WERI-Rb-1 (cell line): ENCODE measurements around the gene RPL7A.
"Not testable (repeated sequence)": the region's sequence is repeated elsewhere in the genome, so short reads cannot be mapped to it uniquely, and the experiment has no call there.

Experiments used
- DNase-seq: peaks from one replicate; pipeline ENCODE4 v3.0.0-alpha.2; 2020
- H3K27ac ChIP-seq: fragments of 250-450 bp; sonication (Bioruptor Pico); 2 replicates; pipeline ENCODE4 v1.5.1; 2020; ENCODE audit warnings: mild to moderate bottlenecking, moderate library complexity
- H3K27me3 ChIP-seq: fragments of 250-450 bp; sonication (Bioruptor Pico); 2 replicates; pipeline ENCODE4 v1.5.1; 2021; ENCODE audit warnings: mild to moderate bottlenecking, low read depth, moderate library complexity; ENCODE audit not compliant: insufficient read depth, severe bottlenecking
- H3K36me3 ChIP-seq: fragments of 250-450 bp; sonication (Bioruptor Pico); 2 replicates; pipeline ENCODE4 v1.5.1; 2020; ENCODE audit warnings: mild to moderate bottlenecking, moderate library complexity
- H3K4me3 ChIP-seq: 2 replicates; pipeline ENCODE4 v1.5.1; 2011; ENCODE audit warnings: low read depth, mild to moderate bottlenecking, control low read depth, low read length
- H3K9me3 ChIP-seq: fragments of 250-450 bp; sonication (Bioruptor Pico); 2 replicates; pipeline ENCODE4 v1.5.1; 2021; ENCODE audit warnings: mild to moderate bottlenecking, moderate library complexity; ENCODE audit not compliant: severe bottlenecking
- TF ChIP-seq, protein P1 (sequence below): IDR thresholded peaks from 2 replicates; pipeline ENCODE4 v1.5.1; 2011; ENCODE audit warnings: low read depth, mild to moderate bottlenecking, control low read depth, inconsistent platforms, low read length

RPL7A gene

DNA sequence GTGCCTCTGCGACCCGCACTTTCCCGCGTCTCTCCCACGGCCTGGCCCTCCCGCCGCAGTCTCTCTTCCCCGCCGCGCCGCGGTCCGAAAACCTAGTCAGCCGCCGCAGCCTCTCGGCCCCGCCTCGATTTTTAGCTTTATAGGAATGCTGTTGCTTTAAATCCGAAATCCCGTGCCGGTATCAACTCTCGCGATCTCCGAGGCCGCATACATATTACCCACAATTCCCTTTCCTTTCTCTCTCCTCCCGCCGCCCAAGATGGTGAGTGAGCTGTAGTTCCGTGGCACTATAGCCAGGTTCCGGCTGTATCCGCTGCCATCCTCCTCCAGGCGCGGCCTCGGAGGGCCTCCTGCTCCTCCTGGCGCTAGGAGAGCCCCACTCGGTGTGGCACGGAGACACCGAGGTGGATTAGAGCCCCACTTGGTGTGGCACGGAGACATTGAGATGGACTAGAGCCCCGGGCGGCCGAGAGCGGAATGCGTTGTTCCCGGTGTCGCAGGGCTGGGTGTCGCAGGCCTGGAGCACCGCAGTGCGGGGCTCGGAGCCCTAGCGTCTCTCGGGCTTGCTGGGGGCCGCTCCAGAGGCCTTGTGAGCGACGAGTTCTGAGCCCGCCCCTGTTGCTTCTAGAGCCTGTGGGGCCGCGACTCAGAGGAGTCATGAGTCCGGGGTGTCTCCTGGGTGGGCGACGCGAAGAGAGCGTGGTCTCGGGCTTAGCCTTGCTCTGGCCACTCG, at the start of gene RPL7A, which contains the start of gene MED22:
Gene RPL7A (plus strand): TSS at position 234 of the 733 bp plus-strand sequence. CDS start 26 bp downstream, at position 260.
Gene MED22 (minus strand): TSS at position 147 of the 733 bp plus-strand sequence. CDS start 1,469 bp downstream, outside the sequence.
- TF ChIP-seq, protein P1, sequence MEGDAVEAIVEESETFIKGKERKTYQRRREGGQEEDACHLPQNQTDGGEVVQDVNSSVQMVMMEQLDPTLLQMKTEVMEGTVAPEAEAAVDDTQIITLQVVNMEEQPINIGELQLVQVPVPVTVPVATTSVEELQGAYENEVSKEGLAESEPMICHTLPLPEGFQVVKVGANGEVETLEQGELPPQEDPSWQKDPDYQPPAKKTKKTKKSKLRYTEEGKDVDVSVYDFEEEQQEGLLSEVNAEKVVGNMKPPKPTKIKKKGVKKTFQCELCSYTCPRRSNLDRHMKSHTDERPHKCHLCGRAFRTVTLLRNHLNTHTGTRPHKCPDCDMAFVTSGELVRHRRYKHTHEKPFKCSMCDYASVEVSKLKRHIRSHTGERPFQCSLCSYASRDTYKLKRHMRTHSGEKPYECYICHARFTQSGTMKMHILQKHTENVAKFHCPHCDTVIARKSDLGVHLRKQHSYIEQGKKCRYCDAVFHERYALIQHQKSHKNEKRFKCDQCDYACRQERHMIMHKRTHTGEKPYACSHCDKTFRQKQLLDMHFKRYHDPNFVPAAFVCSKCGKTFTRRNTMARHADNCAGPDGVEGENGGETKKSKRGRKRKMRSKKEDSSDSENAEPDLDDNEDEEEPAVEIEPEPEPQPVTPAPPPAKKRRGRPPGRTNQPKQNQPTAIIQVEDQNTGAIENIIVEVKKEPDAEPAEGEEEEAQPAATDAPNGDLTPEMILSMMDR: no peak
- Histone ChIP-seq H3K27ac (peak within 1 kb of the TSS; percentile 96), H3K27me3 (no peaks in the 10 kb centered on the region), H3K4me3 (peak within 1 kb of the TSS; percentile 98), H3K36me3 (peaks cover 84% of the 10 kb centered on the region), H3K9me3 (no peaks in the 10 kb centered on the region)
- DNase-seq: peak; percentile 94

DNA sequence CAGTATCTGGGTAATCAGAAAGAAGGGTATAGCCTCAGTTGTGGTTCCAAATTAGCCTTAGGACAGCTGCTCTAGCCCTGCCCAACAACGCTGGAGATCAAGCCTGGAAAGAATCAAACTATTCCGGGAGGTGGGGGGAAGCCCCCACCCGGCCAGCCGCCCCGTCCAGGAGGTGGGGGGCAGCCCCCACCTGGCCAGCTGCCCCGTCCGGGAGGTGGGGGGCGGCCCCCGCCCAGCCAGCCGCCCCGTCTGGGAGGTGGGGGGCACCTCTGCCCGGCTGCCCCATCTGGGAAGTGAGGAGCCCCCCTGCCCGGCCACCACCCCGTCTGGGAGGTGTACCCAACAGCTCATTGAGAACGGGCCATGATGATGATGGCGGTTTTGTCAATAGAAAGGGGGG, 48.0 kb upstream of the RPL7A start:
- H3K27ac ChIP-seq, DNase-seq, H3K36me3 ChIP-seq, H3K4me3 ChIP-seq, H3K27me3 ChIP-seq, H3K9me3 ChIP-seq: not testable (repeated sequence)

DNA sequence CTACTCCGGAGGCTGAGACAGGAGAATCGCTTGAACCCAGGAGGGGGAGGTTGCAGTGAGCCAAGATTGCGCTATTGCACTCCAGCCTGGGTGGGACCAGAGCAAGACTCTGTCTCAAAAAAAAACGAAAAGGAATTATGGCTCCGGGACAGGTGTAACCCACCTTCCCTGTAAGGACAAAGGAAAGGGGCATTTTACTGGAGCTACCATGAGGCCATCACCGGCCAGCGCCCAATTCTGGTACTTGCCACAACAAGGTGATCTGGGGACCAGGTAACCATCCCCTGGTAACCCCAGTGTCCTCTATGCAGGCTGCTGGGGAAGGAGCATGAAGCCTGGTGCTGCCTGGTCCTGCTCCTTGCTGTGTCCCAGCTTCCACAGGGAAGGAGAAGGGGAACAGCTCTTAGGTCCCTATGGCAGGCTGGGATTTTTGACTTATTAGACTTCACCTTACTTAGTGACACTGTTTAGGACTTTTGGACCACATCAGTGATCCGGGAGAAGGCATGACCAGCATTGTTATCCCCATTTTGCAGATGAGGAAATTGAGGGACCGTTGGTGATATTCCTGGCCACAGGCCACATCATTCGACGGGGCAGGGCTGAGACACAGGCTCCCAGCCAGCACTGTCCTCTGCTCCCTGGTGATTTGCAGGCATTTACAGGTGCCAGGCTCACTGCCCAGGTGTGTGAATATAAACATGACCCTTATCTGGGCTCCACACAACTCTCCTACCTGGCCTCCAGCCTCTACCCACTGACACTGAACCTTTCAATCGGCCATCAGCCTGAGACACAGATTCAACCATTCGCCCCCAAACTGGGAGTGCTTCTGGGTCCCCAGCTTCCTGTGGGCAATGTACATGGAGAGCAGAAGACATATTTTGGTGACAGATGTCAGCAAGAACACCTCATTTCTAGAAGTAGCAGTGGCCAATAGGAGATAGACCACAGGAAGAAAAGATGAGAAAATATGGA, 46.5 kb upstream of the RPL7A start:
- DNase-seq: no peak
- Histone ChIP-seq H3K27me3 (no peaks in the 10 kb centered on the region), H3K36me3 (no peaks in the 10 kb centered on the region), H3K4me3 (no peak overlapping the region), H3K9me3 (no peaks in the 10 kb centered on the region), H3K27ac (no peak overlapping the region)
- TF ChIP-seq, protein P1: no peak

DNA sequence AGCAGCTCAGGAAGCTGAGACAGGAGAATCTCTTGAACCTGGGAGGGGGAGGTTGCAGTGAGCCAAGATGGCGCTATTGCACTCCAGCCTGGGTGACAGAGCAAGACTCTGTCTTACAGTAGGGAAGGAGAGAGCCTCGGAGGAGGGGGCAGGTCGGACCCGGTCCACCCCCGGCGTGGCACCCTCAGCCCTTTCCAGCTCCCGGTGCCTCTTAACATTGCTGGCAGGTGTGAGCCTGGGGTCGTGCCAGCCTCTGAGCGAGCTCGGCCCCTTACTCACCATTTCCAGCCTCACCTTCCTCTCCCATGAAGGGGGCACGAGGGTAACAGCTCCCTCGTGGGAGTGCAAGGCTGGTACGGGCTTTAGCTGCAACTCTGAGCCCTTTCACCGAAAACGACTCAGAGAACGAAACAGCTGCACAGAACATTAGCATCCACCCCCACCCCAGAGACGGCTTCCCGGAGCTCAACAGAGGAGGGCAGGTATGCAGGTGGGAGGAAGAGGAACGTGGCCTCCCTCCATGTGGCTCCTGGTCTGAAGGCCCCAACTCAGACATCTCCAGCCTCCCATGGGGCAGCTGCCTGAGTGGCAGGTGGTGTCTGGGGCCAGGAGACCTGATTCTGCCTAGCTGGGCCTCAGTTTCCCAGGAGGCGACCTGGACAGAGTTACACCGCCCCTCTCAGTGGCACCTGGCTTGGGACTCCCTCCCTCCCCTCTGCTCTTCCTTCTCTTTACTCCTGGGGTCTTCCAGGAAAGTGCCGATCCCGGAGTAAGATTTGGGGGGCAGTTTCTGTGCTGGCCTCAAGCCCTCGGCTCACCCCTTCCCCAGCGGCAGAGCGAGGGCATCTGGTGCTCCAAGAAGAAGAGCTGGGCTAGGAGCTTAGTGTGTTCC, 44.5 kb upstream of the RPL7A start:
- Histone ChIP-seq H3K27ac (no peak overlapping the region), H3K36me3 (no peaks in the 10 kb centered on the region), H3K9me3 (no peaks in the 10 kb centered on the region), H3K27me3 (no peaks in the 10 kb centered on the region), H3K4me3 (no peak overlapping the region)
- DNase-seq: no peak
- TF ChIP-seq, protein P1: peak; percentile 25; the same call in 1 of the 2 replicates

DNA sequence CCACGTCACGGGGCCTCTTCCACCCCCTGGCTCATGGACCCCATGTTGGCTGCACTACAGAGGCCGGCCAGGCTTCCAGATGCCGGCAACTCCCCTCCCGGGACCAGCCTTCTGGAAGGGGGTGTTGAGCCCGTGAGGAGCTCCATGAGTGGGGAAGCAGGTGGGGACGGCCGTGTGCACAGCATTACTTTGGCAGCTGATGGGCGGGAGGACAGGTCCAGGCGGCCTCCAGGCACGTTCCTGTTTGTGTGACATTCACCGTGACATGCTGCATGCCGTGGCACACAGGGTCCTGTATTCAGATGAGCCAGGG, 43.9 kb upstream of the RPL7A start:
- no peak overlapping the region for H3K4me3 ChIP-seq
- no peak for DNase-seq
- no peaks in the 10 kb centered on the region for H3K9me3 ChIP-seq
- no peaks in the 10 kb centered on the region for H3K27me3 ChIP-seq
- TF ChIP-seq, protein P1: no peak
- H3K27ac ChIP-seq: no peak overlapping the region
- no peaks in the 10 kb centered on the region for H3K36me3 ChIP-seq
